Activated gamma-delta T cell treated with Interleukin-2 at 50 U/mL for 16 hours (primary cell): ENCODE measurements around the gene SPATS2L.

Source experiments
- DNase-seq: peaks from one replicate; pipeline ENCODE4 v3.0.0-alpha.2; 2020

Gene SPATS2L

DNA sequence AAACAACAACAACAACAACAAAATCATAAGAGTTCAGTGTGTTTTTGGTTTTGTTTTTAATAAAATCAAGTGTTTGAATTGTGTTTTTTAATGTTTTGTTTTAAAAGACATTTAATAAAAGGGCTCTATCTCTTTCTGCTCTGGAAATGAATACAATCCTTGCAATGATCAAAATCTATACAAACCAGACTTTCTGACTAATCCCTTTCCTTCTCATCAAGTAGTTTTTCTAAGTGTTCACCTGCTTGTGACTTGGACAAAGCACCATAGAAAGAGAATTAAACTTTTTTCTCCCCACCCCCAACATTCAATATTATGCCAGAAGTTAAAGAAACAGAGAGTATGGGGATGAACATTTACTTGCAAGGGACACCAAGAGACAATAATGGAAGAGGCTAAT lies 142.0 kb downstream of the SPATS2L start:
- no peak for DNase-seq

- DNase-seq, result no peak
Observed at GRCh38 chr2:200449149-200449548, 142.7 kb downstream of the SPATS2L start.

DNA sequence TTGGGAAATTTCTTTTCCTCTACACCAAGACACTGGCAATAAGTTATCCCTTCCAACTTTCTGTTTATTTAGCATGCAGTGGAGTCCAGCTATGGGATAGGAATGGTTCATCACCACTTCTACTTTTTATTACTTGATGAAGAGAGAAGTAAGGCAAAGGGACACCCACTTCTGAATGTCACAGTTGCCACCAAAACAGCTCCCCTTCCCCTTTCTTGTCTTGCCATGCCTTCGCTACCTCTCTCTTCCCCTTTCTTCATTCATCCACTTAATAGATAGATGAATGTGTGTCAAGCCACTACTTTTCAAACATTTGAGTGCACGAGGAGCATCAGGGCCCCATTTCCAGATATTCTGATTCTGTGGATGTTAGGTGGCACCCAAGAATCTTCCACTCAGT lies 143.8 kb downstream of the SPATS2L start:
- DNase-seq, result no peak

DNA sequence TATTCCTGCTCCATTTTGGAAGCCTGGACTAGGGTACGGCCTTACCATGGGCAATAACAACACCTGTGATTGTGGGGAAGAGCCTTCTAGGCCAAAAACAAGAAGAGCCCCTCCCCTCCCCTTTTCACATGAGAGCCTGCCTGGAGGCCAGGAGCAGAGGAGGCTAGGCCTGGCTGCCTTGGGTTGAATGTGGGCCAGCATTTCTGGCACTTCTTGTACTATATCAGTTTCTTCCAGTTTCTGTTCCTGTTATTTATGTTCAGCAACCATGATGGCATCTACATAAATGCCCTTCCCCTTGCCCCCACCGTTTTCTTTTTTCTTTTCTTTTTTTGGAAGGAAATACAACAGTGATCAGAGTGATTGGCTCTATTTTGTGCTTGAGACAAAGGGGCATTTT lies 145.0 kb downstream of the SPATS2L start:
- DNase-seq, result no peak

- no peak for DNase-seq
Observed at GRCh38 chr2:200452377-200452776, 145.9 kb downstream of the SPATS2L start.

DNA sequence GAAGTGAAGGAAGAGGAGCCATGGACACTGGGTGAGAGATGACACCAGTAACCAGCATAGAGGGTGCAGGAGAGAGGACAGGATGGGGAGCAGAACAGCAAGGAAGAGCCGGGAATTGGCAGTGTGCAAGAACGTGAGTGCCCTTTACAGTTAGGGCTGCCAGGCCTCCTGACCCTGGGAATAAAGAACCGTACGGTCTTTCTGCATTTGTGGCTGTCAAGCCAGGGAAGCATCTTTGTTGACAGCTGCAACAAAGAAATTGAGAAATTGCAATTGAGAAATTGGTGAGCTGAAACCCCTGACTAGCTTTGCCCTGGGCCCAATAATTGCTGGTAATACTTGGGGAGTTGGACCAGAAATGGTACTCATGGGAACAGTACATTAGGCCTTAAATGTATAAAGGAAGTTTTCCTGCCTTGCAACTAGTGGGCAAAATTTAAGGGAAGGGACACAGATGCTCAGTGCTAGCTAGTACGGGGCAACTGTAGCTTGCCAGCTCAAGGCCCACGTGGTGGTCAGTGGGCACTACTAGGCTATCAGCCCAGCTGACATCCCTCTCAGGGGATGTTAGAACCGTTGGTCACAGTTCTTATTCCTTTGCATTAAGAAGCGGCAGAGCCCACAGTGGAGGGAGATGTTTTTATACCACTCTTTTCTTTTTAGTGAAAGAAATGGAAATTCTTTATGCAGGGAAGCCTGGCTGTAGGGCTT lies 146.8 kb downstream of the SPATS2L start:
- DNase-seq, result no peak

- DNase-seq, result no peak
Observed at GRCh38 chr2:200453853-200454534, 147.5 kb downstream of the SPATS2L start.

DNA sequence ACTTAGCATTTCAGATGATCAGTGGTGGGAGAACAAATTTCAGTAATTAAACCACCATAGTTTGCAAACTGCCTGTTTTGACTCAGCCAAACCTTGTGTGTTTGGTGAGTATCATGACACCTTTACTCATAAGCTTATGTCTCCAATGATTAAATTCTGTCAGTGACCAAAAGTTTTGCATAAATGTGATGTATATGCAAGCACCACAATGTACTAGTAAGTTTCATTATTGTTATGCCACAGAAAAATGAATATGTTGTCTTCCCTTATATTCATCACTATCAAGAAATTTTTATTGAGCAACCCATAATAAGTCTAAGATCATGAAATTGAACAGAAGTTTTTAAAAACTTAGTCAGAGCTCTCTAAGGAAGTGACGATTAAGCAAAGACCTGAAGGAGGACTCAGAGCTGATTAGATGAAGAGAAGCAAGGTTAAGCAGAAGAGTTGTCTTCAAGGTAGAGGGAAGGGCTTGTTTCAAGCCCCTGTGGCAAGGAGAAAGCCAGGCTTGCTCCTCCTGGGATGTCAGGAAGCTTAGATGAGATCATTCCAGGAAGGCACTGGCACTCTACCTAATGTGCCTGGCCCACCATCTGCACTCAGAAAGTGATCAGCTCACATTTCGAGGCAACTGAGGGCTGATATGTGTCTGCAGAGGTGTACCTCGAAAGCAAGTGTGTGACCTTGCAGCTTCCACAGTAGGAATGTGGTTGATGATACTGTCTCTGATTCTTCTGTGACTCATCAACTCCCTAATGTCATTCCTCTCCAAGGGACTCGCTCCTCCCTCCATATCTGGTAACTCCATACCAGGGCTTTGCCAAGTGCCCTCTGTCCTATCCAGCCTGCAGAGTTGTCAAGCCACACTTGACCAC lies 148.7 kb downstream of the SPATS2L start:
- no peak for DNase-seq

GRCh38 chr2:200455958-200456421 lies 149.5 kb downstream of the SPATS2L start:
- no peak for DNase-seq

- no peak for DNase-seq
Observed at GRCh38 chr2:200456567-200456966, 150.1 kb downstream of the SPATS2L start.

DNA sequence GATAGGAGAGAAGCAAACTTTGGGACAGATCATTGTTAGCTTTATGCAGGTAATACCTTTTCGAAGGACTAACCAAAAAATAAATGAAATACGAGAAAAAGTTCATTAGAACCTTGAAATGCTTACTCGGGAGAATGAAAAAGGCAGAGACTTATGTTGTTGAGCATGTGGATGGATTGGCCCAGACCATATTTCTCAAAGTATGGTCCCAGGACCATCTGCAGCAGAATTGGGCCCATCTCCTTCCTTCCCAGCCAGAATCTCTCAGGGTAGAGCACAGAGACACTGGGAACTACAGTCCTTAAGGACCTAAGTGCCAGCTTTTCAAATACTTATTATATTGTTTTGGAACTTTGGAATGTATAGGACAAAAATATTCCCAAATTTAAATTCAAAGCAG lies 152.6 kb downstream of the SPATS2L start:
- no peak for DNase-seq

GRCh38 chr2:200461846-200462710 lies 155.6 kb downstream of the SPATS2L start:
- no peak for DNase-seq

GRCh38 chr2:200463452-200463851 lies 157.0 kb downstream of the SPATS2L start:
- DNase-seq, result no peak

DNA sequence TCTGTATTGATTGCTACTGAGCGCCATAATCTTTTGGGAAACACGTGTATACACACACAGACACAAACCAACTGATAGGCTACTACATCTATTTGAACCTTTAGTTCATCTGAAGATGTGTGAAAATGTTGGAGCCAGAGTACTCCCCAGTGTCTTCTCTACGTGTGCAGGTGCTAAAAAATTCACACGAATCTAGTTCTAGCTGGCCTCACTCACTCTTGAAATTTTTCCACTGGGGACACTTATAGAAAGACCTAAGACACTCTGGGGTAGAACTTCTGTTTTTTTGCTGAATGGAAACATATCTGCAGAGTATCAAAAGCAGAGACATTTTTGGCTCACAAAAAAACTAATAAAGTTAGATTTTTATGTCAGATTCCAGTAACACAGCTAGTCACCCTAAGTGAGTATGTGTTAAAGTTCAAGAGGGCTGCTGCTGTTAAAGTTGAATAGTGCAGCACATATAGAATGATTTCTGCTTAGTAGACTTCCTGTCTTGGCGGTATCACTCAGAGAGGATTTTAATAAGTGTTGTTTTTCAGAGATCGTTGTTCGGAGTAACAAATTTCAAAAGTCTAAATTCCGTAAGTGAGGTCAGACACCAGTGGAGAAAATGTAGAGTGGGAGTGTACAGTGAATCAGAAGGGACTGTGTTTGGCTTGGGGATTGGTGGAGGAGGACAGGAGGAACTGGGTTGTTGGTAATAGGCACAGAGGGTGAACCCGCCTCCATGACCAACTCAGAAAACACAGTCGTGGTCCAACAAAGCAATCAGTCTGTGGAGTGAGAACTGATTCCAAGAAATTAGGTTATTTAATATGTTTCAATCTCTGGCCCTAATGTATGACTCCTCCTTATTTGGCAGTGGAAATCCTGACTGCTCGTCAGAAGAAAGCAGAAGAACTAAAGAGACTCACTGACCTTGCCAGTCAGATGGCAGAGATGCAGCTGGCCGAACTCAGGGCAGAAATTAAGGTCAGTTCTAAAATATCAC lies 160.2 kb downstream of the SPATS2L start:
- DNase-seq, result peak; percentile 13

DNA sequence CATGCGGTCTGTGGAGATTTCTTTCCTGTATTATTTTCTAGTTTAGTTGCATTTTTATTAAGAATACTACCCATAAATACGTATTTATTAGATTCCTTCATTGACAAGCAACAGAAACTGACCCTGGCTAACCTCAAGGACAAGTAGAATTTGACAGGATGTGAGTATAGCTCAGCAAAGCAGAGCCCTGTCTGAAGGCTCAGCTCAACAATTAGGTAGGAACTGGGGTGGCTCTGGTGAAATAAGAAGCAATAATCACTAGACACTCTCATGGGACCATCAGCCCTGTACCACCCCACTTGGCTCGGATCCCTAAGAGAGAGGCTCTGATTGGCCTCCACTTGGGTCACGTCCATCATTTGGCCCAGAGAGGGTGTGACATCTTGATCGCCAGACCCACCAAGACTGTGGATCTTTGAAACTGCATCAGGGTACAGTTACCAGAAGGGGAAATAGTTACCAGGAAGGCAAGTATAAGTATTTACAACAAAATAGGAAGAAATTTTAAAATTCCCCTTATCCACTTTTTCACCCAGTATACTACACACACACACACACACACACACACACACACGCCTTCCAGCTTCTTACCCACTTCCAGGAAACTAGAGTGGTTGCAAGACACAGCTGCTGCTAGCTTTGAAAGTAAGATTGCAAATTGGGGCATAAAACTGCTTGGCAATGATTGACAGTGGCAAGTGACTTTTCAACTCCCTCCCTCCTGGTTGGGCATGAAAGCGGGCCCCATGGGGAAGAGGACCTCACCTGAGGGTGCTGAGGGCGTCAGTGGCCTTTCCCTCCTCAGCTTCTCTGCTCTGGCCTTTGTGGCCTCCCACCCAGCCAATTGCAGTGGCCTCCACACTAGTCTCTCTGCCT lies 161.6 kb downstream of the SPATS2L start:
- DNase-seq, result peak; percentile 29

DNA sequence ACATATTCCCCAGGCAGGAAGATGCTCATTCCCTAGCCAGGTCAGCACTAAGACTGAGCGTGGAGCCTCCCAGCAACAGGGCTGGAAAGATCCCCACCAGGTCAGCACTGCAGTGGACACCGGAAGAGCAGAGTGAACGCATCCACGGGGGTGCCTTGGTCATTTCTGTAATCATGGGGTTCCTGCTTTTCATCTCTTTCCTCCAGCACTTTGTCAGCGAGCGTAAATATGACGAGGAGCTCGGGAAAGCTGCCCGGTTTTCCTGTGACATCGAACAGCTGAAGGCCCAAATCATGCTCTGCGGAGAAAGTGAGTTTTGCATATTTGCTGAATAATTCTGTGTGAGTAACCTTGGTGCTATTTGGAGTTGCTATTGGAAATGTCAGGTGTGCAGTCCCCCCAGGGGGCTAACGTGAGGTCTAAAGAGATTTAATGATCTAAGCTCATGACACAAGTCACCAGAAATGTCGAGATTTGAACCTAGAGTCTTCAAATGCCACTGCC lies 163.3 kb downstream of the SPATS2L start:
- DNase-seq, result no peak

GRCh38 chr2:200470230-200470629 lies 163.7 kb downstream of the SPATS2L start:
- DNase-seq, result no peak

DNA sequence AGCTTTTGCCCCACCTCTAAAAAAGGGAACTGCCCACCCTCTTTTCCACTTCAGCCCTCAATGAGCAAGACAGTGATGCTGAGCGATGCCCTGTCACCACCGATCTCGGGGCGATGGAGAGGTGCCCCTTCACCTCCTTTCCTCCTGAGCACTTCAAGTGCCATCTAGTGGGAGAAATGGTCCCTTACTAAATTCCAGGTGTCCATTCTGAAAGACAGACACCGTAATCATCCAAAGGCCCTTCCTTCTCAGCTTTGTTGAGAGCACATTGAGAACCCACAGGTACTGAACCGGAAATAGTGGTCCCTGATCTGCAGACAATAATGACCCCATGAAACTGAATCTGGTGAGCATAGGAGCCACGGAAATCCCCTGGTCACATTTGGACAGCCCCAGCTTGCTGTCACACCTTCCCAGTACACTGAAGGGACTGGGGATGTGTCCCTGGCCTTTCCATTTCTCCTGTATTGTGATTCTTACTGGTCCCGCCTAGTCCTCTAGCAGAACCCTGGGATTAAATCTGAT lies 164.9 kb downstream of the SPATS2L start:
- peak; percentile 26 for DNase-seq

DNA sequence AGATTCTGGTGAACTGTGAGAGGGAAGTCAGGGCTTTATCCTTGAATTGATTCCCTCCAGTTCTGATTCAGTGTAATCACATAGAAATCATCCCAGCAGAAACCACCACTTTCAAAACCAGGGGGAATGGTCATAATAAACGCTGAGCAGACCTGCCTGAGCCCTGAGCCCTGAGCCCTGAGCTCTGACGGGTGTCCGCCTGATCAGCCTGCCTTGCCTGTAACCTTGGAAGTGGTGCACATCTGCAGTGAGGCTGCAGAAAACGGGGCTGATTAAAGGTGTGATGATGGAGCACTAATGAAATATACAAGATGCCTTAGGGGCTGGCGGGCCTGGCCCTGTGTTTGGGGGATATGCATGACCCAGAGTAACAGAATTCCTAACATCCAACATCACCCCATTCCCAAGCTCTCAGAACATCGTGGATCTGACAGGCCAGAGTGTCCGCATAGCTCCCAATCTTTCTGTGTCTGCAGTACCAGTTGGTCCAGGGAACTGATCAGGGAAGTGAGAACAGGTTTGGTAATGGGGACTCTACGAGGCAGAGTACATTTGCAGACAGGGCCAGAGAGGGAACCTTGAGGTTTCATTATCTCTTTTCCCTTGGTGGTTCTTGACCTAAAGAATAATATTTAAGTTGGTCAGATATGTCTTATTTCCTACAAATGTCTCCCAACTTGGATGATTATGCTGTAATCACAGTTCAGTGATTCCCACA lies 165.6 kb downstream of the SPATS2L start:
- no peak for DNase-seq
